Small intestine (tissue), 7 donors: ENCODE results near the gene GAREM1. TPM values are rescaled to one million over a fixed set of nuclear protein-coding genes. Genes with fewer than 3 reads are reported as not detected.
"Not testable (repeated sequence)": the region's sequence is repeated elsewhere in the genome, so short reads cannot be mapped to it uniquely, and the experiment has no call there.

Experiments
- DNase-seq, 2 donors: peaks; one replicate each; pipeline versions ENCODE4 v3.0.0 to v3.0.0-alpha.2; 2013
- FAIRE-seq: peaks from 2 replicates; lab custom pipeline; 2012; peaks lifted over from hg19 to GRCh38; lab: Jason Lieb, UNC
- H3K27ac ChIP-seq, 3 donors: one replicate each; pipeline ENCODE4 v1.5.1; 2013; ENCODE audit warnings: low read length in 2 of 3, mild to moderate bottlenecking in 2 of 3, control low read depth in 1 of 3, inconsistent platforms in 1 of 3, low read depth in 1 of 3, moderate library complexity in 1 of 3
- H3K27me3 ChIP-seq, 3 donors: one replicate each; pipeline ENCODE4 v1.6.1; 2013; ENCODE audit warnings: low read length in 3 of 3, inconsistent platforms in 1 of 3; ENCODE audit not compliant: control insufficient read depth in 3 of 3, insufficient read depth in 3 of 3
- H3K36me3 ChIP-seq, 3 donors: one replicate each; pipeline ENCODE4 v1.6.1; 2013; ENCODE audit warnings: low read length in 3 of 3, inconsistent platforms in 1 of 3, low read depth in 1 of 3, mild to moderate bottlenecking in 1 of 3, moderate library complexity in 1 of 3; ENCODE audit not compliant: control insufficient read depth in 3 of 3, insufficient read depth in 2 of 3
- H3K4me1 ChIP-seq, 3 donors: one replicate each; pipeline ENCODE4 v1.6.1; 2013; ENCODE audit warnings: low read length in 2 of 3, inconsistent platforms in 1 of 3, low read depth in 1 of 3, mild to moderate bottlenecking in 1 of 3, moderate library complexity in 1 of 3; ENCODE audit not compliant: control insufficient read depth in 3 of 3, insufficient read depth in 2 of 3
- H3K4me3 ChIP-seq, 3 donors: one replicate each; pipeline ENCODE4 v1.5.1; 2013; ENCODE audit warnings: low read length in 3 of 3, control low read depth in 1 of 3, inconsistent platforms in 1 of 3, low read depth in 1 of 3, mild to moderate bottlenecking in 1 of 3, moderate library complexity in 1 of 3
- H3K9me3 ChIP-seq, 2 donors: one replicate each; pipeline ENCODE4 v1.6.1; 2013; ENCODE audit warnings: low read depth in 1 of 2, low read length in 1 of 2; ENCODE audit not compliant: control insufficient read depth in 2 of 2, insufficient read depth in 1 of 2
- WGBS, 3 donors: extraction: QIAGEN DNeasy Blood & Tissue Kit; methylation state at CpG; one replicate each; pipeline ENCODE4 v1.1.7; 2013; 5-methylcytosine and 5-hydroxymethylcytosine counted together
- polyA plus RNA-seq, 4 donors: library from polyadenylated mRNA; stranded (reverse) in 3 of 4; unstranded in 1 of 4; fragments of 200-250 nt in 3 of 4; fragments of 120-200 nt in 1 of 4; gene quantifications; one replicate each; pipeline versions ENCODE4 v1.2.1 to v1.2.3, GENCODE V29; 2013
- donor health status: healthy with polysubstance abuse.
- donor health status: control.
- donor health status: control.
- donor health status: Bipolar disorder and iron deficiency.
- donor health status: healthy.

The GAREM1 gene
- polyA plus RNA-seq, 4 donors = 1.9 to 12.8 (median 4.0) TPM

GRCh38 chr18:32355896-32356295 is 114.8 kb downstream of the GAREM1 start:
- FAIRE-seq = no peak
- peak in 1 of 2 donors; percentile 32 for DNase-seq
- Histone ChIP-seq H3K4me3 (no peak overlapping the region), H3K36me3 (no peaks in the 10 kb centered on the region), H3K27ac (no peak overlapping the region), H3K27me3 (no peaks in the 10 kb centered on the region), H3K9me3 (no peaks in the 10 kb centered on the region), H3K4me1 (peaks cover 0 to 4% (median 0%) of the 10 kb centered on the region in 3 donors)
- WGBS, 3 donors = 16 to 41% (median 32%) methylated on average over 1 of the region's 1 CpG

- no peak for FAIRE-seq
- Histone ChIP-seq H3K4me3 (no peak overlapping the region), H3K9me3 (no peaks in the 10 kb centered on the region), H3K36me3 (no peaks in the 10 kb centered on the region), H3K4me1 (peaks cover 0 to 4% (median 0%) of the 10 kb centered on the region in 3 donors), H3K27ac (no peak overlapping the region), H3K27me3 (no peaks in the 10 kb centered on the region)
- WGBS, 3 donors = 95 to 97% (median 96%) methylated on average over 5 of the region's 5 CpGs
- DNase-seq = no peak
These were observed 116.2 kb downstream of the GAREM1 start for GRCh38 chr18:32354518-32354917.

DNA sequence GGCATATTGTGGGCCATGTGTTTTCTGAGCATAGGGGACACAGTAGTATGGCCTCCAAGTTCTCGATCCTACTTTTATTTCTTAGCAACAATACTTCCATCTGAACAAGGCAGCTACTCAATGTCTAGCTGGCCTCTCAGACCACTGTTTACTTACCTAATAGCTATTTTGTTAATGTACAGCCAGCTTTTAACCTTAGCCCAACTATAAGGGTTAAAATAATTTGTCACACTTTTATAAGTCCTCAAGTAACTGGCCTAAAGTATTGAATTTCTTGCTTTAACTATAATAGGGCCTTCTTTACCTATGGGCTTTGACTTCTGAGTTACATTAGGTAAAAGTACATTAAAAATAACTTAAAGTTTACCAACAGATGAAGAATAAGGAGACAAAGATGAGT is 117.4 kb downstream of the GAREM1 start:
- no peak overlapping the region for H3K27ac ChIP-seq
- WGBS, 3 donors = 90 to 94% (median 93%) methylated on average over 1 of the region's 1 CpG
- no peak for FAIRE-seq
- no peak overlapping the region for H3K4me3 ChIP-seq
- DNase-seq = no peak
- H3K36me3 ChIP-seq = no peaks in the 10 kb centered on the region
- no peaks in the 10 kb centered on the region for H3K9me3 ChIP-seq
- H3K27me3 ChIP-seq = no peaks in the 10 kb centered on the region
- H3K4me1 ChIP-seq = peaks cover 0 to 4% (median 0%) of the 10 kb centered on the region in 3 donors

DNA sequence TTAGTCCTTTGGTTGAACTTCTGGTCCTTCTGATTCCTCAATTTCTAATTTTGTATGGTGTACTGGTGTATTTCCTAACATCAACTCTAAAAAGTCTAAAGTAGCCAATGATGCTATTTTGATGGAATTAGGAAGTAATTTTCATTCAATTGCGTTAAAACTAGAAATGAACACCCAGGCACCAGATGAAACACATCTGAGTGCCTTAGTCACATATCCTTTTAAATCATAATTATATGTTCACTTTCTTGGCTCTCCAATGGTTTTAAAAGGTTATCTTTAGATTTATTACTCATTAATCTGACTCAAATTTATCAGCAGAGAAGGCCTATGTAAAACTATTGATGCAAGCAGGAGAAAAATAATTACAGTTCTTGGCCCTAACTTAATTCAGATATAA is 119.7 kb downstream of the GAREM1 start:
- no peak overlapping the region for H3K27ac ChIP-seq
- FAIRE-seq (no peak), DNase-seq (no peak)
- H3K36me3 ChIP-seq = no peaks in the 10 kb centered on the region
- peaks cover 0 to 3% (median 0%) of the 10 kb centered on the region in 3 donors for H3K4me1 ChIP-seq
- no peaks in the 10 kb centered on the region for H3K27me3 ChIP-seq
- H3K4me3 ChIP-seq = no peak overlapping the region
- WGBS, 3 donors = 59 to 67% (median 65%) methylated on average over 1 of the region's 1 CpG
- no peaks in the 10 kb centered on the region for H3K9me3 ChIP-seq

DNA sequence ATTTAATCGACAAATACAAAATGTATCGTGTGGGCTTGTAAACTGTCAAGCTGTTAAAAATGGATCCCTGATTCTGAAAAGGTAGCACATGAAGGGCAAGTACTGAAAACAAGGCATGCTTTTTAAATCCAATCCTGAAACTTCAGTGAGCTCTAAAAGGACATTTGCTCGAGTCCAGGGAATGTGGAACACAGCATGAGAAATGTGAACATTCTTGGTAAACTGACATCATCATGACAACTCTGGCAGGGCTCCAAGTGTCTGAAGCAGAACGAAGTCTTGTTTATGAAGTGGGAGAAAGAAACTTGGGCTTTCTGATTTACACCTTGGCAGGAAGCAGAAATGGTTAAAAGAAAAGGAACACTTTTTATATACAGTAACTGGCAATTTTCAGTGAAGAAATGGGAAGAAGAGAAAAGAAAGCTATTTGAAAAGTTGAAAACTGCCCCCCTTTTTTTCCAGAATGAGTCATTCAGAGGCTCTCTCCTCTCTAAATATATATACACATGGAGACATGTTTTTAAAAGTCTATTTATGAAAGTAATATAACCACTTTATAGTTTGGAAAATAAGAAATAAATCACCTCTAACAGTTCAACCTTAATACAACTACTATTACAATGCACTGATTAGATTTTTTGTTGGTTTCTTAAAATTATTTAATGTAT is 120.8 kb downstream of the GAREM1 start:
- no peak overlapping the region for H3K4me3 ChIP-seq
- 32 to 42% (median 35%) methylated on average over 4 of the region's 4 CpGs for WGBS, 3 donors
- no peaks in the 10 kb centered on the region for H3K27me3 ChIP-seq
- H3K27ac ChIP-seq = peak overlapping the region in 2 of 3 donors; percentile 8 to 57
- no peaks in the 10 kb centered on the region for H3K9me3 ChIP-seq
- DNase-seq (peak; percentile 59 to 85), FAIRE-seq (no peak)
- no peaks in the 10 kb centered on the region for H3K36me3 ChIP-seq
- no peaks in the 10 kb centered on the region for H3K4me1 ChIP-seq

DNA sequence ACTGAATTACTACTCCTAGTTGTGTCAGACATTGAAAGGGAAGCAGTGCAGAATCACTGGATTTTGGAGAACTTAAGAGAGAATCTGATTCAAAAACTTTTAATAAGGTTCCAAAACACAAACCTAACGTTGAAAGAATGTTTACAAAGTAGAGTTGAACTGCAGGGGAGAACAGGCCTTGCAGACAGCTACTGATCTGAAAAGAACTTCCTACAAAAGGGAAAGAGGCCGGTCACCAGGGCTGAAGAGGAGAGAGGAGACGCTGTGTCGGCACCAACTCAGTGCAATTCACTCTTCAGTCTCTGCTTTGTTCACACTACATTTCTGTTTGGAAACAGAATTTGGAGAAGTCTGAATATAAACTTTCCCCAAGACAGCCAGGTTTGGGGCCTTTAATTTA is 124.0 kb downstream of the GAREM1 start:
- no peaks in the 10 kb centered on the region for H3K27me3 ChIP-seq
- no peak overlapping the region for H3K4me3 ChIP-seq
- no peak for FAIRE-seq
- H3K36me3 ChIP-seq = no peaks in the 10 kb centered on the region
- H3K4me1 ChIP-seq = no peaks in the 10 kb centered on the region
- WGBS, 3 donors = 49 to 79% (median 73%) methylated on average over 4 of the region's 4 CpGs
- H3K27ac ChIP-seq = peak overlapping the region in 1 of 3 donors; percentile 50
- DNase-seq = no peak
- no peaks in the 10 kb centered on the region for H3K9me3 ChIP-seq

DNA sequence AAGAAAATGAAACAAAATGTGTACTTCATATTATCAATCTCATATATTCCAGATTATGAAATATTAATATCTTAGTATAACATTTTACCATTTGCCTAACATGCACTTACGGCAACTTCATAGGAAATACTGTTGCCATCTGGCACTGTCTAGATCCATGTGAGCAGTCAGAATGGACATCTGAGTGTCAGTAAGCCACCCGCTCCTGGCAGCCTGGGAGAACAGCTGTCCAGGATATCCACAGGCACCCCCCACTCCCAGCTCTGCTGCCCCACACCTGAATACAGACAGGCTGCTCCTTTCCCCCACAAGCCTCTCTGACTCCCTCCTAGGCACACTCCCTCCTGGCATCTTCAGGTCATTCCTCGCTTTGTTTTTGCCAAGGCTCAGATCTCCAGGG is 127.0 kb downstream of the GAREM1 start:
- Histone ChIP-seq H3K27me3 (no peaks in the 10 kb centered on the region), H3K36me3 (no peaks in the 10 kb centered on the region), H3K4me1 (peaks cover 0 to 7% (median 1%) of the 10 kb centered on the region in 3 donors), H3K4me3 (no peak overlapping the region), H3K27ac (no peak overlapping the region), H3K9me3 (no peaks in the 10 kb centered on the region)
- 89 to 97% (median 97%) methylated on average over 3 of the region's 3 CpGs for WGBS, 3 donors
- no peak for FAIRE-seq
- DNase-seq = no peak

DNA sequence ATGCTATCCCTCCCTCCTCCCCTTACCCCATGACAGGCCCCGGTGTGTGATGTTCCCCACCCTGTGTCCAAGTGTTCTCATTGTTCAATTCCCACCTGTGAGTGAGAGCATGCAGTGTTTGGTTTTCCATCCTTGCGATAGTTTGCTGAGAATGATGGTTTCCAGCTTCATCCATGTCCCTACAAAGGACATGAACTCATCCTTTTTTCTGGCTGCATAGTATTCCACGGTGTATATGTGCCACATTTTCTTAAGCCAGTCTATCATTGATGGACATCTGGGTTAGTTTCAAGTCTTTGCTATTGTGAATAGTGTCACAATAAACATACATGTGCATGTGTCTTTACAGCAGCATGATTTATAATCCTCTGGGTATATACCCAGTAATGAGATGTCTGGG is 129.6 kb downstream of the GAREM1 start:
- H3K27ac ChIP-seq, H3K36me3 ChIP-seq, H3K4me1 ChIP-seq, H3K9me3 ChIP-seq, H3K4me3 ChIP-seq, DNase-seq, FAIRE-seq, H3K27me3 ChIP-seq: not testable (repeated sequence)
- 81 to 89% (median 87%) methylated on average over 3 of the region's 3 CpGs for WGBS, 3 donors

- DNase-seq = peak; percentile 37 to 65
- H3K9me3 ChIP-seq = no peaks in the 10 kb centered on the region
- WGBS, 3 donors = 10 to 59% (median 40%) methylated on average over 2 of the region's 2 CpGs
- FAIRE-seq = no peak
- no peaks in the 10 kb centered on the region for H3K27me3 ChIP-seq
- no peak overlapping the region for H3K4me3 ChIP-seq
- no peaks in the 10 kb centered on the region for H3K36me3 ChIP-seq
- peak overlapping the region in 1 of 3 donors; percentile 4 for H3K27ac ChIP-seq
- peaks cover 2 to 9% (median 5%) of the 10 kb centered on the region in 3 donors for H3K4me1 ChIP-seq
These were observed 131.6 kb downstream of the GAREM1 start for GRCh38 chr18:32339045-32339444.
